ENCODE measurements around the gene FANCD2. TPM values are rescaled to one million over a fixed set of nuclear protein-coding genes. Genes with fewer than 3 reads are reported as not detected.

Gene FANCD2
- total RNA-seq, 1 donor from 2014 or later: 38.0 TPM

DNA sequence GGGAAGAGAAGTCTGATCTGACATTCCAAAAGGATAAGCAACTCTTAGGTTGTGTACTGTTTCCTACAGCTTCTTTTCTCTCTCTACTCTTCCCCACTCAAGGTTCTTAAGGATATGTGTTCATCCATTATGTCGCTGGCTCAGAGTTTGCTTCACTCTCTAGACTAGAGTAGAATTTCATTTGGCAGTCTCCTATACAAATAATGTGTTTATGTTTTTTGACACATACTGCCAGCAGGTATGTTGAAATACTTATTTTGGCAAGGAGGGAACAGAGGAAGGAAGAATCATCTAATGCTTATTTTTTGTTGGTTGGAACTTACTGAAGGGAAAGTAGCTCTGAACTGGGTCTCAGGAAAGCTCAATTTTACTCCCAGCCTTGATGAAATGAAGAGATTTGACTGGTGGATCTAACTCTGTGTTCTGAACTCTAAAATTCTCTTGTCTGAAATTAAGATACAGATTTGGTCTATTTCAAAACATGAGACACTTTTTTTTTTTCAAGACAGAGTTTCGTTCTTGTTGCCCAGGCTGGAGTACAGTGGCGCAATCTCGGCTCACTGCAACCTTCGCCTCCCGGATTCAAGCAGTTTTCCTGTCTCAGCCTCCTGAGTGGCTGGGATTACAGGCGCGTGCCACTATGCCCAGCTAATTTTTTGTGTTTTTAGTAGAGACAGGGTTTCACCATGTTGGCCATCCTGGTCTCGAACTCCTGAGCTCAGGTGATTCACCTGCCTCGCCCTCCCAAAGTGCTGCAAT lies 32.0 kb upstream of the FANCD2 start:
- no peak for DNase-seq (ENCODE audit: extremely low spot score, unreplicated experiment)
- Mint-ChIP-seq H3K27me3 (no peaks in the 10 kb centered on the region), H3K27ac (no peak overlapping the region), H3K36me3 (peaks cover 4% of the 10 kb centered on the region), H3K4me3 (no peak overlapping the region), H3K4me1 (ENCODE audit: unreplicated experiment) (no peaks in the 10 kb centered on the region), H3K9me3 (no peaks in the 10 kb centered on the region)
- TF ChIP-seq, protein P1, sequence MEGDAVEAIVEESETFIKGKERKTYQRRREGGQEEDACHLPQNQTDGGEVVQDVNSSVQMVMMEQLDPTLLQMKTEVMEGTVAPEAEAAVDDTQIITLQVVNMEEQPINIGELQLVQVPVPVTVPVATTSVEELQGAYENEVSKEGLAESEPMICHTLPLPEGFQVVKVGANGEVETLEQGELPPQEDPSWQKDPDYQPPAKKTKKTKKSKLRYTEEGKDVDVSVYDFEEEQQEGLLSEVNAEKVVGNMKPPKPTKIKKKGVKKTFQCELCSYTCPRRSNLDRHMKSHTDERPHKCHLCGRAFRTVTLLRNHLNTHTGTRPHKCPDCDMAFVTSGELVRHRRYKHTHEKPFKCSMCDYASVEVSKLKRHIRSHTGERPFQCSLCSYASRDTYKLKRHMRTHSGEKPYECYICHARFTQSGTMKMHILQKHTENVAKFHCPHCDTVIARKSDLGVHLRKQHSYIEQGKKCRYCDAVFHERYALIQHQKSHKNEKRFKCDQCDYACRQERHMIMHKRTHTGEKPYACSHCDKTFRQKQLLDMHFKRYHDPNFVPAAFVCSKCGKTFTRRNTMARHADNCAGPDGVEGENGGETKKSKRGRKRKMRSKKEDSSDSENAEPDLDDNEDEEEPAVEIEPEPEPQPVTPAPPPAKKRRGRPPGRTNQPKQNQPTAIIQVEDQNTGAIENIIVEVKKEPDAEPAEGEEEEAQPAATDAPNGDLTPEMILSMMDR (conservative IDR thresholded peaks at IDR 0.05): no peak

DNA sequence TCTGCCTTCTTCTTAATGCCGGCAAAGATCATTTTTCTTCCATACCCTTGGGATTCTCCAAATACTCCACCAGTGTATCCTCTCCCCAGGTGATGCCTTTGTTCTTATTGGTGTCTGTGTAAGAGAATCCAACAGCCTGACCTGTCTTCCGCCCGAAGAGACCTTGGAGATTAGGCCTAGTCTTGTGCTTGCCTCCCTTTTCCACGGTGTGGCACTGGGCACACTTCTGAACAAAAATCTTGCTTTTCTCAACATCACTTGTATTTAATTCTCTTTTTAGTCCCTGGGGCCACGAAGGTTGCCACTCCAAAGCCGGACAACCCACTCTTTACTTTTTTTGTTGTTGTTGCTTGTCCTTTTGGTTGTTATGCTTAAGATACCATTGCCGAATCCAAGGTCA lies 25.6 kb upstream of the FANCD2 start:
- Mint-ChIP-seq H3K27me3 (no peaks in the 10 kb centered on the region), H3K27ac (no peak overlapping the region), H3K4me1 (ENCODE audit: unreplicated experiment) (no peaks in the 10 kb centered on the region), H3K9me3 (no peaks in the 10 kb centered on the region), H3K36me3 (peaks cover 15% of the 10 kb centered on the region), H3K4me3 (no peak overlapping the region)
- TF ChIP-seq, protein P1 (conservative IDR thresholded peaks at IDR 0.05): no peak
- DNase-seq (ENCODE audit: extremely low spot score, unreplicated experiment): no peak

DNA sequence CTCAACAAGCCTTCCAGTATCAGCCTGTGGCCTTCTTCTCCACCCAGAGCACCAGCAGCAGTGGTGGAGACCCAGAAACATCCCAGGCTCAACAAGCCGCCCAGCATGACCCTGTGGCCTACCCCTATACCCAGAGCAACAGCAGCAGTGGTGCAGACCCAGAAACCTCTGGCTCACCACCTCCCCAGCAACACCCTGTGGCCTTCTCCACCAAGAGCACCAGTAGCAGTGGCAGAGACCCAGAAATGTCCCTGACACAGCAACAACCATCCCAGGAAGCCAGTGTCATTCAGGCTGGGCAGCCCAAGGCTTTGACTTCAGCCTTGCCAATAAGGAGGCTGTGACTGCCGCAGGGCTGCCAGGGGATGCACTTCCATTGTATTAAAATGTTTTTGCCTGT lies 23.3 kb upstream of the FANCD2 start:
- no peak for DNase-seq (ENCODE audit: extremely low spot score, unreplicated experiment)
- TF ChIP-seq, protein P1 (conservative IDR thresholded peaks at IDR 0.05): no peak
- H3K27me3 Mint-ChIP-seq: no peaks in the 10 kb centered on the region
- H3K4me3 Mint-ChIP-seq: no peak overlapping the region
- no peaks in the 10 kb centered on the region for H3K9me3 Mint-ChIP-seq
- no peak overlapping the region for H3K27ac Mint-ChIP-seq
- H3K4me1 Mint-ChIP-seq (ENCODE audit: unreplicated experiment): no peaks in the 10 kb centered on the region
- peaks cover 15% of the 10 kb centered on the region for H3K36me3 Mint-ChIP-seq

DNA sequence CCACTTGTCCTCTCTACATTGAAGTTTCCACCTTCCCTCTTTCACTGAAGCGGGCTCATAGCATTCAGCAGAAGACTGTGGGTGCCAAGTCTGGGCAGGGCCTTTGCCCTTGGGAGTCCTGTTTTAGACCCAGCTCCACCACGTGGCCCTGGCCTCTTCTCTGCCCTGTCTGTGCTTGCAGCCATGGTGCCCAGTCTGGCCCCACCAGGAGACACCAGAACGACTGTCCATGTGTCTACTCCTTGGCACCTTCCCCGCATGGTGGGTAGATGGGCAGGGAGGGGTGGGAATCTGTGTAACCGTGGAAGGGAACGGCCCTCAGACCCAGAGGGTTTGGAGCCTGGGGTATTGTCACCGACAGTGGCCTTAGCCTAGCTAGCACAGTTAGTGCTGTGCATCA lies 21.7 kb upstream of the FANCD2 start:
- Mint-ChIP-seq H3K27me3 (no peaks in the 10 kb centered on the region), H3K36me3 (peaks cover 11% of the 10 kb centered on the region), H3K4me1 (ENCODE audit: unreplicated experiment) (peaks cover 7% of the 10 kb centered on the region), H3K4me3 (no peak overlapping the region), H3K27ac (no peak overlapping the region), H3K9me3 (no peaks in the 10 kb centered on the region)
- DNase-seq (ENCODE audit: extremely low spot score, unreplicated experiment): peak; percentile 37
- TF ChIP-seq, protein P1 (conservative IDR thresholded peaks at IDR 0.05): no peak

DNA sequence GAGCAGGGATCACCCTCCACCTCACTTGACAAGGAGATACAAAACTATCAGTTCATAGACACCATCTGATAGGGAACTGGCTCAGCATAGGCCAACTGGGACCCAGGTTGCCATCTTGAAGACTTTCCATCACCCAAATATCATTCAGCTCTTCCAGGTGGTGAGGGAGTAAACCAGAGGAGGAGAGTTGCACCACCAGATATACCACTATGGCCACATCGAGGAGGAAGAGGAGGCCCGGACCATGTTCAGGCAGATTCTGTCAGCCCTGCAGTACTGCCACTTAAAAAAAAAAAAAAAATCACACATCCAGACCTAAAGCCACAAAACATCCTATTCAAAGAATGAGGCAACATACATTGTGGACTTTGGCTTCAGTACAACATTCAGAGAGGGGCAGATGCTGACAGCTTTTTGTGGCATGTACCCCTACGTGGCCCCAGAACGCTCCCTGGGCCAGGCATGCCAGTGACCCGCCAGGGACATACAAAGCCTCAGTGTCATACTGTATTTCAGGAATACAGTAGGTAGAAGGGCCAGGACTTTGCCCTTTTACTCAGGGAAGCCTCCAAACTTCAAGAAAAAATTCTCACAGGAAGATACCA lies 21.2 kb upstream of the FANCD2 start:
- Mint-ChIP-seq H3K36me3 (peaks cover 11% of the 10 kb centered on the region), H3K4me1 (ENCODE audit: unreplicated experiment) (peaks cover 10% of the 10 kb centered on the region), H3K4me3 (no peak overlapping the region), H3K27me3 (no peaks in the 10 kb centered on the region), H3K9me3 (no peaks in the 10 kb centered on the region), H3K27ac (no peak overlapping the region)
- DNase-seq (ENCODE audit: extremely low spot score, unreplicated experiment): no peak
- TF ChIP-seq, protein P1 (conservative IDR thresholded peaks at IDR 0.05): no peak
